ENCODE measurements around the gene RASD1. TPM values are rescaled to one million over a fixed set of nuclear protein-coding genes. Genes with fewer than 3 reads are reported as not detected.

The RASD1 gene
- total and polyA plus RNA-seq, 4 donors = 0.89 to 46.7 (median 14.7) TPM

GRCh38 chr17:17545984-17546383 is 49.8 kb upstream of the RASD1 start:
- H3K9me3 ChIP-seq (ENCODE audit: control insufficient read depth in 4 of 4, low read length in 3 of 4) = no peaks in the 10 kb centered on the region
- no peak for TF ChIP-seq HNF4G (IDR thresholded peaks at IDR 0.05)
- no peak for TF ChIP-seq NR2F2 (IDR thresholded peaks at IDR 0.05)
- TF ChIP-seq ATF3 (IDR thresholded peaks at IDR 0.05) = no peak
- no peak for TF ChIP-seq MAX (IDR thresholded peaks at IDR 0.05)
- TF ChIP-seq FOXA2 (IDR thresholded peaks at IDR 0.05) = no peak
- no peak for TF ChIP-seq EGR1 (IDR thresholded peaks at IDR 0.05; ENCODE audit: low read depth in 2 of 2)
- TF ChIP-seq ZBTB33 (IDR thresholded peaks at IDR 0.05) = no peak
- TF ChIP-seq CTCF (IDR thresholded peaks at IDR 0.05; ENCODE audit: low read depth, low read length, missing input control) = no peak
- no peak for TF ChIP-seq GABPA (IDR thresholded peaks at IDR 0.05 in 1 of 2, conservative IDR thresholded peaks at IDR 0.05 in 1 of 2)
- no peak for TF ChIP-seq JUND (IDR thresholded peaks at IDR 0.05)
- TF ChIP-seq YY1 (IDR thresholded peaks at IDR 0.05) = no peak
- TF ChIP-seq HNF4A (conservative IDR thresholded peaks at IDR 0.05) = no peak
- TF ChIP-seq TAF1 (conservative IDR thresholded peaks at IDR 0.05) = no peak
- no peak for TF ChIP-seq REST (IDR thresholded peaks at IDR 0.05)
- DNase-seq (ENCODE audit: low spot score) = no peak
- no peak overlapping the region for H3K4me3 ChIP-seq (ENCODE audit: low read depth in 1 of 3, low read length in 3 of 3)
- no peak overlapping the region for H3K9ac ChIP-seq (ENCODE audit: low read depth in 1 of 2, low read length in 2 of 2)
- no peaks in the 10 kb centered on the region for H3K27me3 ChIP-seq (ENCODE audit: control insufficient read depth in 4 of 4, insufficient read depth in 4 of 4, low read length in 3 of 4)
- no peak overlapping the region for H3K27ac ChIP-seq (ENCODE audit: low read depth in 1 of 2, low read length in 2 of 2)
- H3K36me3 ChIP-seq (ENCODE audit: control insufficient read depth in 4 of 4, insufficient read depth in 3 of 4, low read depth in 1 of 4, low read length in 3 of 4) = peaks cover 0 to 3% (median 0%) of the 10 kb centered on the region in 4 donors
- WGBS = 97% methylated on average over 7 of the region's 7 CpGs
- H3K4me1 ChIP-seq (ENCODE audit: control insufficient read depth in 4 of 4, insufficient read depth in 4 of 4, low read length in 3 of 4) = peaks cover 8 to 56% (median 35%) of the 10 kb centered on the region in 4 donors

All from liver (tissue), 9 donors.